ENCODE measurements around the gene USP9X.

DNA sequence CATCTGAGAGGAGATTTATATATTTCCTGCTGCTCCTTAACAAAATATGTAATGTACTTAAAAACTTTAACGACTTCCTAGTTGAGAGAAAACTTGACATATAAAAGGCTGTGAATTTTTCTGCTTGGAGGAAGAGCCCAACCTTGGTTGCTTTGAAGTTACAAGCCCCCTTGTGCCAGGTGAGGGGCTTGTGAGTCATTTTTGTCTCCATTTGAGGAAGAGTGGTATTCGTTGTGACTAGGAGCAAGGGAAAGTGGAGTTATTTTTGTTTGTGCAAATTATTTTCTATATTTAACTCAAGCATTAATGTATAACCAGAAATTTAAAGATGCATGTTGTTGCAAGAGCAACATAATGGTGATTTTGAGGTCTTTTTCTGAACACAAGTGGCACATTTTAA is 149.7 kb downstream of the USP9X start:
- TF ChIP-seq YY1 (IDR thresholded peaks at IDR 0.05; ENCODE audit: low read depth) = no peak
- TF ChIP-seq TAF1 (IDR thresholded peaks at IDR 0.05; ENCODE audit: low read depth) = no peak
- TF ChIP-seq NFIC (IDR thresholded peaks at IDR 0.05) = no peak
- no peak for TF ChIP-seq MAX (IDR thresholded peaks at IDR 0.05)
- no peak for TF ChIP-seq REST (IDR thresholded peaks at IDR 0.05; ENCODE audit: low read depth)
- TF ChIP-seq TEAD4 (IDR thresholded peaks at IDR 0.05) = no peak
- TF ChIP-seq CREB1 (IDR thresholded peaks at IDR 0.05; ENCODE audit: low read depth) = no peak
- no peak for TF ChIP-seq EGR1 (IDR thresholded peaks at IDR 0.05)

All from Ishikawa (cell line).